HCT116 (cell line): ENCODE data around the gene EYA3.

Source experiments
- EZH2 ChIP-seq: fragments of 200-600 bp; sonication (generic); IDR thresholded peaks from 2 replicates; pipeline ENCODE4 v1.6.1; 2017; ENCODE audit warnings: antibody characterized with exemption, mixed run types
- TF ChIP-seq, protein P1 (sequence below): IDR thresholded peaks from 2 replicates; pipeline ENCODE4 v1.6.1; 2012; ENCODE audit warnings: low read depth
- TF ChIP-seq, protein P2 (sequence below), 3 experiments: fragments of 200-600 bp in 1 of 3; sonication (generic) in 1 of 3; IDR thresholded peaks in 2 of 3; conservative IDR thresholded peaks in 1 of 3; 2 replicates each; pipeline ENCODE4 v1.5.1; 2012 to 2017; ENCODE audit warnings: low read depth in 2 of 3, low read length in 2 of 3, antibody characterized with exemption in 1 of 3, borderline replicate concordance in 1 of 3, control low read depth in 1 of 3, mild to moderate bottlenecking in 1 of 3, mixed read lengths in 1 of 3, mixed run types in 1 of 3, moderate library complexity in 1 of 3; ENCODE audit not compliant: insufficient read depth in 1 of 3

DNA sequence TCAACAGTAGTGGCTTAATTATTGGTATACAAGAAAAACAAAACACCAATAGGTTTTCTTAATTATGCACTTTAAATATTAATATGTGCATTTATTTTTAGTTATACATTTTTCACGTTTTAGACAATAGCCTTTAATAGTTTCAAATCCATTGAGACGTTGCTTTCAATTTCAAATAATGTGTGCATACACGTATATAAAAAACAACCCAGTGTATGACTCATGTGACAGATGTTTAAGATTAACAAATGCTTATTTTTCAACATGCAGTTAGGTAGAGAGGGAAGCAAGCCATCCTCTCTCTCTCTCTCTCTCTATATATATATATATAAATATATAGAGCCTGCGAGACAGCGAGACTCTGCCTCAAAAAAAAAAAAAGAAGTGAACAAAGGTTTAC lies 24.3 kb downstream of the EYA3 start:
- TF ChIP-seq, protein P1, sequence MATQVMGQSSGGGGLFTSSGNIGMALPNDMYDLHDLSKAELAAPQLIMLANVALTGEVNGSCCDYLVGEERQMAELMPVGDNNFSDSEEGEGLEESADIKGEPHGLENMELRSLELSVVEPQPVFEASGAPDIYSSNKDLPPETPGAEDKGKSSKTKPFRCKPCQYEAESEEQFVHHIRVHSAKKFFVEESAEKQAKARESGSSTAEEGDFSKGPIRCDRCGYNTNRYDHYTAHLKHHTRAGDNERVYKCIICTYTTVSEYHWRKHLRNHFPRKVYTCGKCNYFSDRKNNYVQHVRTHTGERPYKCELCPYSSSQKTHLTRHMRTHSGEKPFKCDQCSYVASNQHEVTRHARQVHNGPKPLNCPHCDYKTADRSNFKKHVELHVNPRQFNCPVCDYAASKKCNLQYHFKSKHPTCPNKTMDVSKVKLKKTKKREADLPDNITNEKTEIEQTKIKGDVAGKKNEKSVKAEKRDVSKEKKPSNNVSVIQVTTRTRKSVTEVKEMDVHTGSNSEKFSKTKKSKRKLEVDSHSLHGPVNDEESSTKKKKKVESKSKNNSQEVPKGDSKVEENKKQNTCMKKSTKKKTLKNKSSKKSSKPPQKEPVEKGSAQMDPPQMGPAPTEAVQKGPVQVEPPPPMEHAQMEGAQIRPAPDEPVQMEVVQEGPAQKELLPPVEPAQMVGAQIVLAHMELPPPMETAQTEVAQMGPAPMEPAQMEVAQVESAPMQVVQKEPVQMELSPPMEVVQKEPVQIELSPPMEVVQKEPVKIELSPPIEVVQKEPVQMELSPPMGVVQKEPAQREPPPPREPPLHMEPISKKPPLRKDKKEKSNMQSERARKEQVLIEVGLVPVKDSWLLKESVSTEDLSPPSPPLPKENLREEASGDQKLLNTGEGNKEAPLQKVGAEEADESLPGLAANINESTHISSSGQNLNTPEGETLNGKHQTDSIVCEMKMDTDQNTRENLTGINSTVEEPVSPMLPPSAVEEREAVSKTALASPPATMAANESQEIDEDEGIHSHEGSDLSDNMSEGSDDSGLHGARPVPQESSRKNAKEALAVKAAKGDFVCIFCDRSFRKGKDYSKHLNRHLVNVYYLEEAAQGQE, result no peak
- TF ChIP-seq EZH2, result no peak
- TF ChIP-seq, protein P2, sequence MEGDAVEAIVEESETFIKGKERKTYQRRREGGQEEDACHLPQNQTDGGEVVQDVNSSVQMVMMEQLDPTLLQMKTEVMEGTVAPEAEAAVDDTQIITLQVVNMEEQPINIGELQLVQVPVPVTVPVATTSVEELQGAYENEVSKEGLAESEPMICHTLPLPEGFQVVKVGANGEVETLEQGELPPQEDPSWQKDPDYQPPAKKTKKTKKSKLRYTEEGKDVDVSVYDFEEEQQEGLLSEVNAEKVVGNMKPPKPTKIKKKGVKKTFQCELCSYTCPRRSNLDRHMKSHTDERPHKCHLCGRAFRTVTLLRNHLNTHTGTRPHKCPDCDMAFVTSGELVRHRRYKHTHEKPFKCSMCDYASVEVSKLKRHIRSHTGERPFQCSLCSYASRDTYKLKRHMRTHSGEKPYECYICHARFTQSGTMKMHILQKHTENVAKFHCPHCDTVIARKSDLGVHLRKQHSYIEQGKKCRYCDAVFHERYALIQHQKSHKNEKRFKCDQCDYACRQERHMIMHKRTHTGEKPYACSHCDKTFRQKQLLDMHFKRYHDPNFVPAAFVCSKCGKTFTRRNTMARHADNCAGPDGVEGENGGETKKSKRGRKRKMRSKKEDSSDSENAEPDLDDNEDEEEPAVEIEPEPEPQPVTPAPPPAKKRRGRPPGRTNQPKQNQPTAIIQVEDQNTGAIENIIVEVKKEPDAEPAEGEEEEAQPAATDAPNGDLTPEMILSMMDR (IDR thresholded peaks at IDR 0.05 in 2 of 3, conservative IDR thresholded peaks at IDR 0.05 in 1 of 3; ENCODE audit: borderline replicate concordance in 1 of 3, insufficient read depth in 1 of 3, low read depth in 2 of 3, low read length in 2 of 3), result no peak
